ENCODE results near the gene TRIM24. TPM values are rescaled to one million over a fixed set of nuclear protein-coding genes. Genes with fewer than 3 reads are reported as not detected.

Gene TRIM24
- total RNA-seq, 2 donors from 2014 or later = 4.7 to 9.1 TPM

GRCh38 chr7:138545123-138545522, 85.1 kb downstream of the TRIM24 start:
- TF ChIP-seq CTCF (IDR thresholded peaks at IDR 0.05) = no peak
- Histone ChIP-seq H3K27me3 (replicated peaks; ENCODE audit: insufficient read depth) (no peaks in the 10 kb centered on the region), H3K9me3 (no peaks in the 10 kb centered on the region), H3K27ac (no peak overlapping the region), H3K4me1 (ENCODE audit: control insufficient read depth in 1 of 2, low read depth in 2 of 2) (no peaks in the 10 kb centered on the region), H3K36me3 (peaks cover 6% of the 10 kb centered on the region), H3K4me3 (no peak overlapping the region)
- DNase-seq (ENCODE audit: low spot score) (no peak), ATAC-seq (ENCODE audit: insufficient number of reproducible peaks, low FRiP score, low read depth) (no peak)

GRCh38 chr7:138546064-138546619, 86.1 kb downstream of the TRIM24 start:
- Histone ChIP-seq H3K4me1 (ENCODE audit: control insufficient read depth in 1 of 2, low read depth in 2 of 2) (no peaks in the 10 kb centered on the region), H3K9me3 (no peaks in the 10 kb centered on the region), H3K36me3 (peaks cover 10% of the 10 kb centered on the region), H3K27ac (no peak overlapping the region), H3K4me3 (no peak overlapping the region), H3K27me3 (replicated peaks; ENCODE audit: insufficient read depth) (no peaks in the 10 kb centered on the region)
- no peak for DNase-seq (ENCODE audit: low spot score)
- no peak for ATAC-seq (ENCODE audit: insufficient number of reproducible peaks, low FRiP score, low read depth)
- TF ChIP-seq CTCF (IDR thresholded peaks at IDR 0.05) = no peak

GRCh38 chr7:138546829-138547228, 86.8 kb downstream of the TRIM24 start:
- H3K36me3 ChIP-seq = peaks cover 12% of the 10 kb centered on the region
- no peak for TF ChIP-seq CTCF (IDR thresholded peaks at IDR 0.05)
- no peak overlapping the region for H3K27ac ChIP-seq
- no peak overlapping the region for H3K4me3 ChIP-seq
- ATAC-seq (ENCODE audit: insufficient number of reproducible peaks, low FRiP score, low read depth) = no peak
- H3K9me3 ChIP-seq = no peaks in the 10 kb centered on the region
- no peaks in the 10 kb centered on the region for H3K4me1 ChIP-seq (ENCODE audit: control insufficient read depth in 1 of 2, low read depth in 2 of 2)
- no peaks in the 10 kb centered on the region for H3K27me3 ChIP-seq (replicated peaks; ENCODE audit: insufficient read depth)
- DNase-seq (ENCODE audit: low spot score) = no peak

GRCh38 chr7:138549082-138549481, 89.0 kb downstream of the TRIM24 start:
- no peak overlapping the region for H3K4me3 ChIP-seq
- ATAC-seq (ENCODE audit: insufficient number of reproducible peaks, low FRiP score, low read depth) = no peak
- no peaks in the 10 kb centered on the region for H3K9me3 ChIP-seq
- H3K27me3 ChIP-seq (replicated peaks; ENCODE audit: insufficient read depth) = no peaks in the 10 kb centered on the region
- no peak for TF ChIP-seq CTCF (IDR thresholded peaks at IDR 0.05)
- H3K27ac ChIP-seq = no peak overlapping the region
- peaks cover 28% of the 10 kb centered on the region for H3K36me3 ChIP-seq
- no peak for DNase-seq (ENCODE audit: low spot score)
- no peaks in the 10 kb centered on the region for H3K4me1 ChIP-seq (ENCODE audit: control insufficient read depth in 1 of 2, low read depth in 2 of 2)

GRCh38 chr7:138550337-138550736, 90.3 kb downstream of the TRIM24 start:
- DNase-seq (ENCODE audit: low spot score) = no peak
- no peak for TF ChIP-seq CTCF (IDR thresholded peaks at IDR 0.05)
- Histone ChIP-seq H3K9me3 (peaks cover under 1% of the 10 kb centered on the region), H3K27ac (no peak overlapping the region), H3K4me1 (ENCODE audit: control insufficient read depth in 1 of 2, low read depth in 2 of 2) (no peaks in the 10 kb centered on the region), H3K27me3 (replicated peaks; ENCODE audit: insufficient read depth) (no peaks in the 10 kb centered on the region), H3K4me3 (no peak overlapping the region), H3K36me3 (peaks cover 36% of the 10 kb centered on the region)
- no peak for ATAC-seq (ENCODE audit: insufficient number of reproducible peaks, low FRiP score, low read depth)

Data from thoracic aorta (tissue), 2 donors.